ENCODE data around the gene PPP1R1B. TPM values are rescaled to one million over a fixed set of nuclear protein-coding genes. Genes with fewer than 3 reads are reported as not detected.

Gene PPP1R1B
- total and polyA plus RNA-seq, 7 donors = 0.10 to 1.6 (median 0.29) TPM; not detected in 1

DNA sequence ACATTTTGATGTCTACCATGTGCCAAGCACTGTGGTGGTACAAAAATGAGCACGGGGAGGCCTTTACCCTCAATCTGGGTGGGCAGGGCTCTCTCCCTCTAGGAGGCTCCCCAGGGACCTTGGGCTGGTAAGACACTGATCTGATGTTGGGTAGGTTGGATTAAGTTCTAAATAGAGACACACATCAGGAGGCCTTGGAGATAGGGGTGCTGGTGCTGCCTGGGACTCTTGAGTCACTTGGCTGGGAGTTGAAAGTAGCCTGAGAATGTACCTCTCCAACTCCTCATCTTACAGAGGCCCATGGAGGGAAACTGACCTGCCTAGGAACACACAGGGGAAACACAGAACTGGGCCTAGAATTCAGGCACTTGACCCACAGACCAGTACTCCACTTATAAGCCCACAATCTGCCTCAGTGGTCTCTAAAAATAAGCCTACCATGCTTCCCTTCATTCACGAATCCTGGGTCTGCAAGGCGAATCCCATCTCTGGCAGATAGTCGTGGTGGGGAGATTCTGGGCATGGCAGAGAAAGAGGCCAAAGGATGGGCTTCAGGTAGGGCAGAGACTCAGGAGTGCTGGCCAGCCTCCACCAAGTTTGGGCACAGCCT lies 17.2 kb upstream of the PPP1R1B start:
- TF ChIP-seq, protein P1, sequence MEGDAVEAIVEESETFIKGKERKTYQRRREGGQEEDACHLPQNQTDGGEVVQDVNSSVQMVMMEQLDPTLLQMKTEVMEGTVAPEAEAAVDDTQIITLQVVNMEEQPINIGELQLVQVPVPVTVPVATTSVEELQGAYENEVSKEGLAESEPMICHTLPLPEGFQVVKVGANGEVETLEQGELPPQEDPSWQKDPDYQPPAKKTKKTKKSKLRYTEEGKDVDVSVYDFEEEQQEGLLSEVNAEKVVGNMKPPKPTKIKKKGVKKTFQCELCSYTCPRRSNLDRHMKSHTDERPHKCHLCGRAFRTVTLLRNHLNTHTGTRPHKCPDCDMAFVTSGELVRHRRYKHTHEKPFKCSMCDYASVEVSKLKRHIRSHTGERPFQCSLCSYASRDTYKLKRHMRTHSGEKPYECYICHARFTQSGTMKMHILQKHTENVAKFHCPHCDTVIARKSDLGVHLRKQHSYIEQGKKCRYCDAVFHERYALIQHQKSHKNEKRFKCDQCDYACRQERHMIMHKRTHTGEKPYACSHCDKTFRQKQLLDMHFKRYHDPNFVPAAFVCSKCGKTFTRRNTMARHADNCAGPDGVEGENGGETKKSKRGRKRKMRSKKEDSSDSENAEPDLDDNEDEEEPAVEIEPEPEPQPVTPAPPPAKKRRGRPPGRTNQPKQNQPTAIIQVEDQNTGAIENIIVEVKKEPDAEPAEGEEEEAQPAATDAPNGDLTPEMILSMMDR (IDR thresholded peaks at IDR 0.05) = no peak
- no peak for DNase-seq
- 82 to 87% (median 82%) methylated on average over 4 of the region's 4 CpGs for WGBS, 3 donors
- Histone ChIP-seq H3K36me3 (ENCODE audit: insufficient read depth in 1 of 2, low read depth in 1 of 2) (no peaks in the 10 kb centered on the region), H3K27ac (no peak overlapping the region), H3K4me3 (no peak overlapping the region), H3K4me1 (peaks cover 27% of the 10 kb centered on the region), H3K27me3 (ENCODE audit: insufficient read depth in 3 of 3, low read length in 2 of 3) (peaks cover 0 to 66% (median 39%) of the 10 kb centered on the region in 3 donors), H3K9me3 (no peaks in the 10 kb centered on the region)
- intact Hi-C loops (cut with DNase I) = no loop called here
- ATAC-seq = no peak

DNA sequence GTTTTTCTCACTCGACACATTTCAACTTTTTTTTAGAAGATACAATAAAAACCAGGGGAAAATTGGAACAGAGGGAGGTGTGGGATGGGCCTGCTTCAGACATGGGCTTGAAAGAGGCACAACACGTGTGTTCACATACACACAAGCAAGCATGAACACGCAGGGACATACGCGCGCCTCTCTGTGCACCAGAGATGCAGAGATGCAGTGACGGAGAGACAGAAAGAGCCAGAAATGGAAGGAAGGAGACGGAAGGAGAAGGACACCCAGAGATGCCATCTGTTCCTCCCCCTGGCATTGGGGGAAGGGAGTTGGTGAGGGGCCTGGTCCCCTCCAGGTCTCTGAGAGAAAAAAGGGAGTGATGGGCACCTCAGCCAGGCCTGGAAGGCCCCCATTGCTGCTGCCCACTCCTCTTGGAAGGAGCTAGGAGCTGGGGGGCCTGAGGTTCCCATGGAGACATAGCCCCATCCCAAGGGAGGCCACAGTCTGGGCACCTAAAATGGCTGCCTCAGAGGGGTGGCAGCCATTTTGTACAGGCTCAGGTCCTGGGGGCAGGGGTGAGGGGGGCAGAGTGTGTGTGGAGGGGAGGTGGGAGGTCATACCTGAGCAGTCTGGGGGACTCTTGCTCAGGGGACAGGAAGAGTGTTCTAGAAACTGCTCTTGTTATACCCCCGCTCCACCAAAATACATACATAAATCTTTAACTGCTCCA lies 15.2 kb upstream of the PPP1R1B start:
- no peaks in the 10 kb centered on the region for H3K36me3 ChIP-seq (ENCODE audit: insufficient read depth in 1 of 2, low read depth in 1 of 2)
- TF ChIP-seq, protein P1 (IDR thresholded peaks at IDR 0.05) = no peak

DNA sequence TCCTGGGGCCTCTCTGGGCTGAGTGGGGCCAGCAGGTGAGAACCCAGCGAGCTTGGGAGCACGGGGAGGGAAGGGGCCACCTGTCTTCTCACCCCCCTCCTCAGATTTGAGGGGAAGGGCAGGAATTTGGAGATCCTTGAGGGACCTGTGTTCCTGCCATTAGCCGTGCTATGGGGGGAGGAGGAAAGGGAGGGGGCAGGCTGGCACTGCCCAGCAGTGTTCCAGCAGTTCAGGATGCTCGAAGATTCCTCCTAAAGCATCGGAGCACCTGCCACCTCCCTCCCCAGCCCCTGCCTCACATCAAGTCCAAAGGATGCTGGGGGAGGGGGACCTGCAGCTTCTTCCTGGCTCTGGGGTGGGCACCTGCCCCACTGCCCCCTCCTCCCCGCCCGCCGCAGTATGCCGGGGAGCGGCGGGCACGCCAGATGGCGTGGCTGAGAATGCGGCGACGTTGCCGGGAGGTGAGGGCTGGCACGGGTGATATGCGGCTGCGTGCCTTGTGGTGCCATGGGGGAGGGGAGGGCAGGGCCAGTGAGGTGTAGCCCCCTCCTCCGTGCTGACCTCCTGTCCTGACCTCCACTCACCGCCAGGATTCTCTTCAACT lies 14.4 kb upstream of the PPP1R1B start:
- intact Hi-C loops (cut with DNase I) = no loop called here
- TF ChIP-seq, protein P1 (IDR thresholded peaks at IDR 0.05) = no peak
- H3K27me3 ChIP-seq (ENCODE audit: insufficient read depth in 3 of 3, low read length in 2 of 3) = peaks cover 0 to 51% (median 20%) of the 10 kb centered on the region in 3 donors
- no peaks in the 10 kb centered on the region for H3K9me3 ChIP-seq
- DNase-seq (no peak), ATAC-seq (no peak)
- no peaks in the 10 kb centered on the region for H3K36me3 ChIP-seq (ENCODE audit: insufficient read depth in 1 of 2, low read depth in 1 of 2)
- H3K4me3 ChIP-seq = no peak overlapping the region
- 48 to 51% (median 51%) methylated on average over 15 to 22 of the region's 22 CpGs for WGBS, 3 donors
- peaks cover 5% of the 10 kb centered on the region for H3K4me1 ChIP-seq
- H3K27ac ChIP-seq = no peak overlapping the region

More for the DNA sequence above, 15.2 kb upstream of the PPP1R1B start:
- 84 to 86% (median 84%) methylated on average over 9 of the region's 9 CpGs for WGBS, 3 donors
- ATAC-seq (no peak), DNase-seq (no peak)
- Histone ChIP-seq H3K4me1 (peaks cover 13% of the 10 kb centered on the region), H3K27me3 (ENCODE audit: insufficient read depth in 3 of 3, low read length in 2 of 3) (peaks cover 0 to 59% (median 21%) of the 10 kb centered on the region in 3 donors), H3K9me3 (no peaks in the 10 kb centered on the region), H3K4me3 (no peak overlapping the region), H3K27ac (no peak overlapping the region)
- intact Hi-C loops (cut with DNase I) = no loop called here

DNA sequence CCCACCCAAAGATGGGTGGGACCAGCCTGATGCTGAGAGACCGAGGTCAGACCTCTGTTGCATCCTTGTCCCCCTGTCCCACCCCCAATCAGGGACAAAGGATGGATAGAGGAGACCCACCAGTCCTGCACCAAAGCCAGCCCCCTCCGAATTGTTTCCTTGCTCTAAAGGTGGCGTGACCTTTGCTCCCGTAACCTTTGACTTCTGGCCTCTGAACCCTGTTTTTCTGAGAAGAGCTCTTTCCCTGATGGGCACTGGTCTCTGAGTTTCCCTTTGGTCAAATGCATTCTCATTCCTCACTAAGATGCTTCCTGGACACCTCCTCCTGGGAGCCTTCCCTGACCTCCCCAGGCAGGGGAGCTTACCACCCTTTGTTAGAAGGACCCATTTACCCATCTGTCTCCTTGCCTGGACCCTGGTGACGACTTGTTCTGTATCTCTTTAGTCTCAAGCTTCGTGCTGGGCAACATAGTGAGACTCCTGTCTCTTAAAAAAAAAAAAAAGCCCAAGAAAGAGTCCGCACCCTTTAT lies 13.8 kb upstream of the PPP1R1B start:
- Histone ChIP-seq H3K36me3 (ENCODE audit: insufficient read depth in 1 of 2, low read depth in 1 of 2) (no peaks in the 10 kb centered on the region), H3K9me3 (no peaks in the 10 kb centered on the region), H3K27ac (no peak overlapping the region), H3K27me3 (ENCODE audit: insufficient read depth in 3 of 3, low read length in 2 of 3) (peaks cover 0 to 45% (median 16%) of the 10 kb centered on the region in 3 donors), H3K4me1 (no peaks in the 10 kb centered on the region), H3K4me3 (no peak overlapping the region)
- DNase-seq = no peak
- ATAC-seq = no peak
- intact Hi-C loops (cut with DNase I) = no loop called here
- WGBS, 3 donors = 65 to 72% (median 67%) methylated on average over 7 of the region's 7 CpGs
- TF ChIP-seq, protein P1 (IDR thresholded peaks at IDR 0.05) = no peak
